LoVo (cell line): ENCODE results near the gene GREM1.

ENCODE experiments used
- DNase-seq: peaks from one replicate; pipeline ENCODE4 v3.0.0-alpha.2; 2016; ENCODE audit warnings: low spot score

Gene GREM1

GRCh38 chr15:32694222-32694983 is 23.4 kb upstream of the GREM1 start:
- DNase-seq = no peak

- DNase-seq = no peak
Measured at GRCh38 chr15:32698773-32699390, 18.9 kb upstream of the GREM1 start.

- DNase-seq = peak; percentile 23
Measured at GRCh38 chr15:32700501-32701150, 17.2 kb upstream of the GREM1 start.

- no peak for DNase-seq
Measured at GRCh38 chr15:32701863-32702262, 15.9 kb upstream of the GREM1 start.

GRCh38 chr15:32704395-32704981 is 13.3 kb upstream of the GREM1 start:
- DNase-seq = no peak

- no peak for DNase-seq
Measured at GRCh38 chr15:32705446-32705845, 12.4 kb upstream of the GREM1 start.

GRCh38 chr15:32706704-32707103 is 11.1 kb upstream of the GREM1 start:
- peak; percentile 59 for DNase-seq

GRCh38 chr15:32707436-32707835 is 10.4 kb upstream of the GREM1 start:
- no peak for DNase-seq

- DNase-seq = peak; percentile 41
Measured at GRCh38 chr15:32709295-32710033, 8.3 kb upstream of the GREM1 start.

GRCh38 chr15:32715276-32715675 is 2.5 kb upstream of the GREM1 start:
- no peak for DNase-seq

GRCh38 chr15:32716216-32716914 is 1.4 kb upstream of the GREM1 start:
- DNase-seq = no peak

GRCh38 chr15:32716915-32717425 is 834 bp upstream of the GREM1 start:
- DNase-seq = no peak

GRCh38 chr15:32718227-32718820 is 520 bp downstream of the GREM1 start:
- DNase-seq = no peak

- no peak for DNase-seq
Measured at GRCh38 chr15:32718821-32719716, 1.3 kb downstream of the GREM1 start.

GRCh38 chr15:32721596-32721995 is 3.8 kb downstream of the GREM1 start:
- no peak for DNase-seq

GRCh38 chr15:32722136-32722535 is 4.3 kb downstream of the GREM1 start:
- no peak for DNase-seq

GRCh38 chr15:32723171-32723948 is 5.6 kb downstream of the GREM1 start:
- DNase-seq = no peak

GRCh38 chr15:32729700-32730395 is 12.0 kb downstream of the GREM1 start:
- no peak for DNase-seq
